Hematopoietic multipotent progenitor cell (in vitro differentiated cells): ENCODE data around the gene SLC35F4. TPM values are rescaled to one million over a fixed set of nuclear protein-coding genes. Genes with fewer than 3 reads are reported as not detected.

ENCODE experiments used
- DNase-seq, 3 donors: peaks; one replicate each; pipeline ENCODE4 v3.0.0-alpha.2; 2011 to 2015; ENCODE audit warnings: low read depth in 2 of 3, low spot score in 2 of 3
- total RNA-seq: library from RNA; depleted of rRNA; stranded (reverse); fragments of >200 nt; gene quantifications from one replicate; pipeline ENCODE4 v1.2.3, GENCODE V29; 2012

SLC35F4 gene
- total RNA-seq, 1 donor, result not detected

DNA sequence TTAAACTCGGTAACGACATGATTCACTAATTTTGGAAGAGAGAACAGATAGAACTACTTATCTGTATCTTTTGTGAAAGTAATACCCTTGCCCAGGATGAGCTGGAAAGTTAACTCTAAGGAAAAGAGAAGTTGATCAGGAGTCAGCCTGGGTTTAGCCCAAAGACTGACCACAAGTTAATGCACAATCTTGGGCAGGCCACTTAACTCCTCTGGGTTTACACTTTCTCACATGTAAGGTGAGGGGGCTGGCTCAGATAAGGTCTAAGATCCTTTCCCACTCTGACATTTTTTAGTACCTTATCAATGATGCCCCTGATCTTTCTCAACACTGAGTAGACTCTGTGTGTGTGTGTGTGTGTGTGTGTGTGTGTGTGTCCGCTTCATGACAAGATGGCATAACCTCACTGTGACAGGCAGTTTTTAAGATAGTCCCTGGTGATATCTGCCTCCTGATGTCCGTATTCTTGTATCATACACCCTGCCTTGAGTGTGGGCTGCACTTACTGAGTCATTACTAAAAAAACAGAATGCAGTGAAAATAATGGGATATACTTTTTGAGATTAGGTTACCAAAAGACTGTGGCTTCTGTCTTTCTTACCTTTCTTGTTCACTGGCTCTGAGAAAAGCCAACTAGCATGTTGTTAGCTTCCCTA is 316.0 kb downstream of the SLC35F4 start:
- DNase-seq, result no peak

DNA sequence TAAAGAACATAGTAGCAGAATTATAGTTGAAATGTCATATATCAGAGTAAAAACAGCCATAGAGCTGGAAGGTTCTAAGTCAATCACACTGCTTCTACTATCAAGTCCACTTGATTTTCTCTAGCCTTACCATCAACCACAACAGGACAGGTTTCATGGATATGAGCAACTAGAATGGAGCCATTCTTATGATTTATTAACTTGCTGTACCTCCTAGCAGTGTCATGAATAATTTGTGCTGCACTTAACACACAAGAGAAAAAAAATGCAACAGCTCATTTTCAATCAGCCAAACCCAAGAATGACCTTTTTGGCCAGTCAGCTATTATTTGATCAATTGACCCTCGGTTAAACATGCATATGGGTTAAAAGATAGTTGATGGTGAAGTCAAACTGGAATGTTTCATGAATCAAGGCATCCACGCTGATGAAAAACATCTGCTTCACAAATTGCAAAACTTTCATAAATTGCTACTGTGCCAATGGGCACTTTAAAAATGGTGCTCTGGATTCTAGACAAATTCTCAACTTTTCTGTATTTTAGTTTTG is 316.8 kb downstream of the SLC35F4 start:
- no peak for DNase-seq

- no peak for DNase-seq
Observed at GRCh38 chr14:57547131-57547530, 318.8 kb downstream of the SLC35F4 start.

- no peak for DNase-seq
Observed at GRCh38 chr14:57533214-57533613, 332.7 kb downstream of the SLC35F4 start.

GRCh38 chr14:57530571-57530970 is 335.3 kb downstream of the SLC35F4 start:
- no peak for DNase-seq

DNA sequence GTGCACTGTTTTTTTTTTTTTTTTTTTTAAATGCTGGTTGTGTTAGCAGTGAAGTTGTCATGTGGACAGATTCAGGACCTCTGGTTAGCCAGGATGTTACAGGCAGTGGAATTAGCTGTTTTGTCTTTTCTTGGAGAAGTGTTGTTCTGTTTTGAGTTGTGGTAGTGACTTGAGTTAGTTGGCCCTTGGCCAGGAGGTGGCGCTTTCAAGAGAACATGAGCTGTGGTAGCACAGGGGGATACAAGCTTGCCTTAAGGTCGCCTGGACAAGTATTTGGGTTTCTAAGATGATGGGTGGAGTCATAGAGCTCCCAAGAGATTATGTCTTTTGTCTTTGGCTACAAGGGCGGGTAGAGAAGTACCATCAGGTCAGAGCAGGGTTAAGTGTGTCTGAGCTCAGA is 338.9 kb downstream of the SLC35F4 start:
- no peak for DNase-seq

DNA sequence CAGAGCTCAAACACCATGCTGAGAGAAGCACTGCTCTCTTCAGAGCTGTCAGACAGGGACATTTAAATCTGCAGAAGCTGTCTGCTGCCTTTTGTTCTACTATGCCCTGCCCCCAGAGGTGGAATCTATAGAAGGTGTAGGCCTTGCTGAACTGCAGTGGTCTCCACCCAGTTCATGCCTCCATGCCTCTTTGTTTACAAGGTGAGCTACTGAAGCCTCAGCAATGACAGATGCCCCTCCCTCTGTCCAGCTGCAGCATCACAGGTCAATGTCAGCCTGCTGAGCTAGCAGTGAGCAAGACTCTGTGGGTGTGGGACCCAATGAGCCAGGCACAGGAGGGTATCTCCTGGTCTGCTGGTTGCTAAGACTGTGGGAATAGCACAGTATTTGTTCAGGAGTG is 346.8 kb downstream of the SLC35F4 start:
- DNase-seq, result no peak
